ENCODE data around the gene CDPF1. TPM values are rescaled to one million over a fixed set of nuclear protein-coding genes. Genes with fewer than 3 reads are reported as not detected.

CDPF1 gene
- total and polyA plus RNA-seq, 10 donors = 7.7 to 19.6 (median 9.5) TPM

DNA sequence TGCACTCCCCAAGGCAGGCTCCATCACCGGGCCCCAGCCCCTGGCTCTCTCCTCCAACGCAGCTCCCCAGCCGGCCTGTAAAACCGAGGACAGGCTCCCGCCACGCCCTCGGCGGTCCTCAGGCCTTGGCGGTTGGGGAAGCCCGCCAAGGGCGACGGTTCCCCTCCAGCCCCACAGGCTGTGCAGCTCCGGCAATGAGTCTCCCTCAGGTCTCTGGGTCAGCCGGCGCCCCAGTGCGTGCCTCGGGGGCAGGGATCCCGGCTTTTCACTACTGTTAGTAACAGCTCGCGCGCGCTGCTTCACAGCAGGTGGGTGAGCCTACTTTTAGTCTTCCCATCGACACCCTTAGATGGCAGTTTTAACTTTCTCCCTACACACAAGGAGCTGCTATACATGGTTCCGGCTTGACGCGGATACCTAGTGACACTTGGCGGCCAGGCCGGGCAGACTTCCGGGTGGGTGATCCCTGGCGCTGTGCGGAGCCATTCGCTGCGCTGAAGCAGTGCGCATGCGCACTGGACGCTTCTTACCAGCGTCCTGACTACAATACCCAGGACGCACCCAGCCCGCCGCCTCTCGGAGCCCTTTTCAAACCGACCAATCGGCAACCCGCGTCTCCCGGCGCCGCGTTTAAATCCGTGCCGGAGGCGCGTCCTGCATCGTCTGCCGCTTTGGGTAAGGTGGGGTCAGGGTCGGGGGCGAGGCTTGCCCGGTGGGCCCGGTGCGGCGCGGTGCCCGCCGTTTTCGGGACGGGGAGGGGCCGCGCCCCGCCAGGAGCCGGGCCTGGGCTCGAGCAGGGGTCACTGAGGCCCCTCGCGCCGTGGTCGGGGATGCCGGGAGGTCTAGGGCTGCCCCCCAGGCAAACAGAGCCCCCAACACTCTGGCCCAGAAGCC, 46.4 kb upstream of the CDPF1 start, which contains the start of gene GTSE1:
Gene GTSE1, plus strand, starts transcription at position 614 of the 894 bp plus-strand sequence. CDS start 531 bp downstream, outside the sequence.
- intact Hi-C loops (cut with DNase I; ENCODE audit: low total_unique reads) = no loop called here
- TF ChIP-seq POLR2AphosphoS5 (IDR thresholded peaks at IDR 0.05) (peak; percentile 94 to 95 (median 94)), POLR2A (IDR thresholded peaks at IDR 0.05) (peak in 1 of 3 donors; percentile 31)
- TF ChIP-seq, protein P1, sequence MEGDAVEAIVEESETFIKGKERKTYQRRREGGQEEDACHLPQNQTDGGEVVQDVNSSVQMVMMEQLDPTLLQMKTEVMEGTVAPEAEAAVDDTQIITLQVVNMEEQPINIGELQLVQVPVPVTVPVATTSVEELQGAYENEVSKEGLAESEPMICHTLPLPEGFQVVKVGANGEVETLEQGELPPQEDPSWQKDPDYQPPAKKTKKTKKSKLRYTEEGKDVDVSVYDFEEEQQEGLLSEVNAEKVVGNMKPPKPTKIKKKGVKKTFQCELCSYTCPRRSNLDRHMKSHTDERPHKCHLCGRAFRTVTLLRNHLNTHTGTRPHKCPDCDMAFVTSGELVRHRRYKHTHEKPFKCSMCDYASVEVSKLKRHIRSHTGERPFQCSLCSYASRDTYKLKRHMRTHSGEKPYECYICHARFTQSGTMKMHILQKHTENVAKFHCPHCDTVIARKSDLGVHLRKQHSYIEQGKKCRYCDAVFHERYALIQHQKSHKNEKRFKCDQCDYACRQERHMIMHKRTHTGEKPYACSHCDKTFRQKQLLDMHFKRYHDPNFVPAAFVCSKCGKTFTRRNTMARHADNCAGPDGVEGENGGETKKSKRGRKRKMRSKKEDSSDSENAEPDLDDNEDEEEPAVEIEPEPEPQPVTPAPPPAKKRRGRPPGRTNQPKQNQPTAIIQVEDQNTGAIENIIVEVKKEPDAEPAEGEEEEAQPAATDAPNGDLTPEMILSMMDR (IDR thresholded peaks at IDR 0.05 in 8 of 11, conservative IDR thresholded peaks at IDR 0.05 in 3 of 11) = peak in 8 of 11 experiments; percentile 13 to 56 (median 48)
- 0 to 3% (median 1%) methylated on average over 32 to 76 of the region's 76 CpGs for WGBS, 5 donors

DNA sequence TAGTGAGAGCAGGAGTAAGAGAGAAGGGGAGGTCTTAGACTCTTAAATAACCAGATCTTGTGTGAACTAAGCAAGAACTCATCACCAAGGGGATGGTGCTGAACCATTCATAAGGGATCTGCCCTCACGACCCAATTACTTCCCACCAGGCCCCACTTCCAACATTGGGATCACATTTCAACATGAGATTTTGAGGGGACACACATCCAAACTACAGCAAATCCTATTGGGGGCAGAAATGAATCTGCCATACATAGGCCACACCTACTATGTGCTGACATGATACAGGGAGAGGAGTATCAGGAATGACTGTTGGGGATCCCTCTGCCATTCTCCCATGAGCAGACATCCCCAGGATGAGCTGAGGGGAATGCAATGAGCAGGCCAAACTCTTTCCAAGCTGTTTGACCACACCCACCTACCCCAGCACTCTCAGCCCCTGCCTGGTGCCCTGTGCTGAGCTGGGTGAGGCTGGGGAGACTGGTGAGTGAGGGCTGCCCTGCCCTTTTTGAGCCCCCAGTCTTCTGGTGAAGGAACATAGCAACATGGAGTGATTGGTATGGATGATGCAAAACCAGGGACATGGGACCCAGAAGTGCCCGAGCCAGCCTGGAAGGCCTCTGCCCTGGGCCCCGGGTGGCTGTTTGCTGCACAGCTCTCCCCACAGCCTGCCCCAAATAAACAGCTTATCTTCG, 45.3 kb upstream of the CDPF1 start:
- intact Hi-C loops (cut with DNase I; ENCODE audit: low total_unique reads) = no loop called here
- WGBS, 5 donors = 60 to 90% (median 75%) methylated on average over 4 of the region's 4 CpGs

More for the DNA sequence above, 46.4 kb upstream of the CDPF1 start, which contains the start of gene GTSE1:
- Histone ChIP-seq H3K9me3 (peaks cover 0 to 10% (median 8%) of the 10 kb centered on the region in 8 donors), H3K4me3 (peak within 1 kb of the TSS; percentile 54 to 90 (median 66)), H3K36me3 (peaks cover 0 to 55% (median 19%) of the 10 kb centered on the region in 6 donors), H3K27ac (peak within 1 kb of the TSS; percentile 90 to 98 (median 94)), H3K27me3 (replicated peaks in 1 of 7) (peaks cover 0 to 5% (median 0%) of the 10 kb centered on the region in 7 donors), H3K4me1 (peaks cover 18 to 59% (median 44%) of the 10 kb centered on the region in 6 donors)
- DNase-seq = peak; percentile 100

DNA sequence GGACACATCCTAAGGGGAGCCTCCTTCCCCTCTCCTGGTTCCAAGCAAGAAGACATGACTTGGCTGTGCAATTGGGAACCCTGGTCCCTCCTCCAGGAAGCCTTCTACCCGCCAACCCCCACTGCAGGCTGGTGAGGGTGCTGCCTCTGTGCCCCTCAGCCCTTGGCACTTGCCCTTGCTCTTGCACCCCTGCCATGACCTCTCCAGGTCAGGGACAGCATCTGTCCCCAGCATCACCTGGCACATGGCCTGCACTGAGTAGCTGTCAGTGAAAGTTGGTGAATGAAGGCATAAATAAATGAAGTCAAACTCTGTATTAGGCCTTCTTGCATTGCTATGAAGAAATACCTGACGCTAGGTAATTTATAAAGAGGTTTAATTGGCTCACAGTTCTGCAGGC, 44.7 kb upstream of the CDPF1 start:
- WGBS, 5 donors = 73 to 93% (median 81%) methylated on average over 2 of the region's 2 CpGs
- H3K4me3 ChIP-seq = no peak overlapping the region
- H3K9me3 ChIP-seq = peaks cover 0 to 15% (median 9%) of the 10 kb centered on the region in 8 donors
- peaks cover 0 to 5% (median 0%) of the 10 kb centered on the region in 7 donors for H3K27me3 ChIP-seq (replicated peaks in 1 of 7)
- DNase-seq = peak; percentile 75
- intact Hi-C loops (cut with DNase I; ENCODE audit: low total_unique reads) = no loop called here
- TF ChIP-seq POLR2AphosphoS5 (IDR thresholded peaks at IDR 0.05) (peak; percentile 18 to 39 (median 27)), POLR2A (IDR thresholded peaks at IDR 0.05) (no peak)
- peaks cover 0 to 55% (median 20%) of the 10 kb centered on the region in 6 donors for H3K36me3 ChIP-seq
- peak overlapping the region in 4 of 8 donors; percentile 1 to 98 (median 92) for H3K27ac ChIP-seq
- H3K4me1 ChIP-seq = peaks cover 18 to 65% (median 45%) of the 10 kb centered on the region in 6 donors

More for the DNA sequence above, 45.3 kb upstream of the CDPF1 start:
- peak overlapping the region in 7 of 8 donors; percentile 91 to 98 (median 95) for H3K27ac ChIP-seq
- no peak for TF ChIP-seq POLR2A (IDR thresholded peaks at IDR 0.05)
- TF ChIP-seq, protein P1 (IDR thresholded peaks at IDR 0.05 in 8 of 11, conservative IDR thresholded peaks at IDR 0.05 in 3 of 11) = no peak
- TF ChIP-seq POLR2AphosphoS5 (IDR thresholded peaks at IDR 0.05) = no peak
- peaks cover 18 to 59% (median 44%) of the 10 kb centered on the region in 6 donors for H3K4me1 ChIP-seq
- DNase-seq = no peak
- peaks cover 0 to 15% (median 9%) of the 10 kb centered on the region in 8 donors for H3K9me3 ChIP-seq
- H3K4me3 ChIP-seq = peak overlapping the region in 5 of 8 donors; percentile 65 to 90 (median 69)
- H3K27me3 ChIP-seq (replicated peaks in 1 of 7) = peaks cover 0 to 5% (median 0%) of the 10 kb centered on the region in 7 donors
- peaks cover 0 to 57% (median 20%) of the 10 kb centered on the region in 6 donors for H3K36me3 ChIP-seq

DNA sequence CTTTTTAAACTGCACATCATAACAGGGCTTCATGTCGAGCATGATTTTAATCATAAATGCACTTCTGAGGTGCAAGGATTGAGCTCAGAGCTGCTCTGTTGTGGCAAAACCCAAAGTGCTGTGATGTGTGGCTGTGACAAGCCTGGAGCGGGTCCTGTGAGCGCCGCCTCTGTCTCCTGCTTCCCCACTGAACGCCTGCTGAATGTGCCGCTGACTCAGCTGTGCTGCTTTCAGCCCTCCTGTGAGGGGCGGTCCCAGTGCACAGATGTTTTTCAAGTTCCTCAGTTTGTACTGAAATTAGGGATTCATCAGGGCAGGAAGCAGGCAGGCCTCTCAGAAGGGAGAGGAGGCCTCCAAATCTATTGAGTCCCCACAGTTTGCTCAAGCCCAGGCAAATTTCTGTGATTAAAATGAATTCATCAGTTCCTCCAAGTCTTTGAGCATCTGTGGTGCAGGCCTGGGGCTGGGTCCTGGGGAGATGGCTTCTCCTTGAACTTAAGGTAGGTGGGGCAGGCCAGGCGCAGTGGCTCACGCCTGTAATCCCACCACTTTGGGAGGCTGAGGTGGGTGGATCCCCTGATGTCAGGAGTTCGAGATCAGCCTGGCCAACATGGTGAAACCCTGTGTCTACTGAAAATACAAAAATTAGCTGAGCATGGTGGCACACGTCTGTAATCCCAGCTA, 43.6 kb upstream of the CDPF1 start:
- peak overlapping the region in 7 of 8 donors; percentile 39 to 78 (median 65) for H3K27ac ChIP-seq
- H3K27me3 ChIP-seq (replicated peaks in 1 of 7) = peaks cover 0 to 5% (median 0%) of the 10 kb centered on the region in 7 donors
- 57 to 82% (median 58%) methylated on average over 11 of the region's 11 CpGs for WGBS, 5 donors
- intact Hi-C loops (cut with DNase I; ENCODE audit: low total_unique reads) = no loop called here
- H3K4me3 ChIP-seq = no peak overlapping the region
- peaks cover 0 to 15% (median 9%) of the 10 kb centered on the region in 8 donors for H3K9me3 ChIP-seq
- H3K4me1 ChIP-seq = peaks cover 19 to 75% (median 53%) of the 10 kb centered on the region in 6 donors
- H3K36me3 ChIP-seq = peaks cover 0 to 55% (median 20%) of the 10 kb centered on the region in 6 donors
- peak; percentile 84 for DNase-seq
- TF ChIP-seq, protein P1 (IDR thresholded peaks at IDR 0.05 in 8 of 11, conservative IDR thresholded peaks at IDR 0.05 in 3 of 11) = no peak
- peak; percentile 55 to 76 (median 70) for TF ChIP-seq POLR2AphosphoS5 (IDR thresholded peaks at IDR 0.05)
